HepG2 (cell line): ENCODE data around the gene DCHS2. TPM values are rescaled to one million over a fixed set of nuclear protein-coding genes. Genes with fewer than 3 reads are reported as not detected.

Source experiments
- HCFC1 ChIP-seq: fragments of 150-350 bp; IDR thresholded peaks from 2 replicates; pipeline ENCODE4 v1.6.1; 2014; ENCODE audit warnings: low read depth, low read length
- MIER2 ChIP-seq: IDR thresholded peaks from 2 replicates; pipeline ENCODE4 v1.6.1; 2016; ENCODE audit warnings: missing biosample characterization, missing genetic modification reagents
- MTF2 ChIP-seq: sonication (generic); formaldehyde crosslinking; IDR thresholded peaks from 2 replicates; pipeline ENCODE4 v1.5.0; 2020; ENCODE audit warnings: missing genetic modification reagents, borderline replicate concordance
- NFE2 ChIP-seq: sonication (generic); formaldehyde crosslinking; IDR thresholded peaks from 2 replicates; pipeline ENCODE4 v1.4.0; 2020; ENCODE audit warnings: missing genetic modification reagents
- NFE2L1 ChIP-seq: sonication (generic); formaldehyde crosslinking; IDR thresholded peaks from 2 replicates; pipeline ENCODE4 v1.4.0; 2020; ENCODE audit warnings: missing genetic modification reagents, mild to moderate bottlenecking, borderline replicate concordance
- RBFOX2 ChIP-seq: fragments of 200-400 bp; formaldehyde crosslinking; IDR thresholded peaks from 2 replicates; pipeline ENCODE4 v1.6.1; 2017; ENCODE audit warnings: low read depth, mild to moderate bottlenecking, low read length
- polyA plus RNA-seq, 8 experiments: library from polyadenylated mRNA; depleted of rRNA in 3 of 8; stranded (reverse) in 7 of 8; unstranded in 1 of 8; fragments of >200 nt; fragmentation: Illumina TruSeq in 4 of 8; extraction: Trizol in 4 of 8; gene quantifications; 2 replicates each; pipeline versions ENCODE4 v1.2.1 to v1.2.3, GENCODE V29; 2011 to 2016; ENCODE audit warnings: low read depth in 4 of 8, missing spikeins in 1 of 8, mixed read lengths in 1 of 8; ENCODE audit not compliant: insufficient read depth in 1 of 8
- total RNA-seq, 5 experiments: library from RNA; depleted of rRNA; stranded (reverse); fragments of >200 nt; fragmentation: Illumina TruSeq; extraction: Trizol; gene quantifications; 2 replicates each; pipeline ENCODE4 v1.2.3, GENCODE V29; 2016; ENCODE audit warnings: low read depth in 1 of 5
- TF ChIP-seq, protein P1 (sequence below): sonication (generic); formaldehyde crosslinking; IDR thresholded peaks from 2 replicates; pipeline ENCODE4 v1.8.1; 2022; ENCODE audit warnings: mild to moderate bottlenecking, missing genetic modification reagents
- TF ChIP-seq, protein P2 (sequence below): IDR thresholded peaks from 2 replicates; pipeline ENCODE4 v1.6.1; 2016; ENCODE audit warnings: missing biosample characterization, missing genetic modification reagents, low read depth
- TF ChIP-seq, protein P3 (sequence below): IDR thresholded peaks from 2 replicates; pipeline ENCODE4 v1.6.1; 2016
- TF ChIP-seq, protein P4 (sequence below): sonication (generic); formaldehyde crosslinking; conservative IDR thresholded peaks from 2 replicates; pipeline ENCODE4 v1.4.0; 2020; ENCODE audit warnings: missing genetic modification reagents
- TF ChIP-seq, protein P5 (sequence below): sonication (generic); formaldehyde crosslinking; IDR thresholded peaks from 2 replicates; pipeline ENCODE4 v1.5.1; 2020; ENCODE audit warnings: missing genetic modification reagents, mild to moderate bottlenecking, borderline replicate concordance
- TF ChIP-seq, protein P6 (sequence below): sonication (generic); formaldehyde crosslinking; IDR thresholded peaks from 2 replicates; pipeline ENCODE4 v1.5.1; 2020; ENCODE audit warnings: mild to moderate bottlenecking, missing genetic modification reagents, moderate library complexity

The DCHS2 gene
- total and polyA plus RNA-seq, 2 of the 13 experiments (the other 11 are each of a cell fraction or from before 2014, with no cell fraction given): 0.03 TPM; not detected in 1

DNA sequence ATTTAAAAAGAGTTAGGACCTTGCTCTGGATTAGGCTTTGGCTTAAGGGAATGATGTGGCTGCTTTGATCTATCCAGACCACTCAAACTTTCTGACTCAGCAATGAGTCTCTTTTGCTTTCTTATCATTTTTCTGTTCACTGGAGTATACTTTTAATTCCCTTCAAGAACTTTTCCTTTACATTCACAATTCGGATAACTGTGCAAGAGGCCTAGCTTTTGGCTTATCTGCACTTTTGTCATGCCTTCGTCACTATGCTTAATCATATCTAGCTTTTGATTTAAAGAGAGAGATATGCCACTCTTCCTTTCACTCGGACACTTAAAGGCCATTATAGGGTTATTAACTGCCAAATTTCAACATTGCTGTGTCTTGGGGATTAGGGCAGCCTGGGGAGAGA lies 147.9 kb downstream of the DCHS2 start (continued):
- TF ChIP-seq, protein P1, sequence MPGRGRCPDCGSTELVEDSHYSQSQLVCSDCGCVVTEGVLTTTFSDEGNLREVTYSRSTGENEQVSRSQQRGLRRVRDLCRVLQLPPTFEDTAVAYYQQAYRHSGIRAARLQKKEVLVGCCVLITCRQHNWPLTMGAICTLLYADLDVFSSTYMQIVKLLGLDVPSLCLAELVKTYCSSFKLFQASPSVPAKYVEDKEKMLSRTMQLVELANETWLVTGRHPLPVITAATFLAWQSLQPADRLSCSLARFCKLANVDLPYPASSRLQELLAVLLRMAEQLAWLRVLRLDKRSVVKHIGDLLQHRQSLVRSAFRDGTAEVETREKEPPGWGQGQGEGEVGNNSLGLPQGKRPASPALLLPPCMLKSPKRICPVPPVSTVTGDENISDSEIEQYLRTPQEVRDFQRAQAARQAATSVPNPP (CRISPR knock-in tag): no peak
- TF ChIP-seq, protein P2, sequence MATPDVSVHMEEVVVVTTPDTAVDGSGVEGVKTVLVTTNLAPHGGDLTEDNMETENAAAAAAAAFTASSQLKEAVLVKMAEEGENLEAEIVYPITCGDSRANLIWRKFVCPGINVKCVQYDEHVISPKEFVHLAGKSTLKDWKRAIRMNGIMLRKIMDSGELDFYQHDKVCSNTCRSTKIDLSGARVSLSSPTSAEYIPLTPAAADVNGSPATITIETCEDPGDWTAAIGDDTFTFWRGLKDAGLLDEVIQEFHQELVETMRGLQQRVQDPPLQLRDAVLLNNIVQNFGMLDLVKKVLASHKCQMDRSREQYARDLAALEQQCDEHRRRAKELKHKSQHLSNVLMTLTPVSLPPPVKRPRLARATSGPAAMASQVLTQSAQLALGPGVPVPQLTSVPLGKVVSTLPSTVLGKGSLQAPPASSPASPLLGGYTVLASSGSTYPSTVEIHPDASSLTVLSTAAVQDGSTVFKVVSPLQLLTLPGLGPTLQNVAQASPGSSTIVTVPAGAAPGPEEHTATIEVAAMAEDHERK (CRISPR knock-in tag): no peak
- TF ChIP-seq NFE2 (no peak), RBFOX2 (no peak), HCFC1 (no peak), MIER2 (no peak), NFE2L1 (CRISPR knock-in tag) (no peak), MTF2 (no peak)
- TF ChIP-seq, protein P3, sequence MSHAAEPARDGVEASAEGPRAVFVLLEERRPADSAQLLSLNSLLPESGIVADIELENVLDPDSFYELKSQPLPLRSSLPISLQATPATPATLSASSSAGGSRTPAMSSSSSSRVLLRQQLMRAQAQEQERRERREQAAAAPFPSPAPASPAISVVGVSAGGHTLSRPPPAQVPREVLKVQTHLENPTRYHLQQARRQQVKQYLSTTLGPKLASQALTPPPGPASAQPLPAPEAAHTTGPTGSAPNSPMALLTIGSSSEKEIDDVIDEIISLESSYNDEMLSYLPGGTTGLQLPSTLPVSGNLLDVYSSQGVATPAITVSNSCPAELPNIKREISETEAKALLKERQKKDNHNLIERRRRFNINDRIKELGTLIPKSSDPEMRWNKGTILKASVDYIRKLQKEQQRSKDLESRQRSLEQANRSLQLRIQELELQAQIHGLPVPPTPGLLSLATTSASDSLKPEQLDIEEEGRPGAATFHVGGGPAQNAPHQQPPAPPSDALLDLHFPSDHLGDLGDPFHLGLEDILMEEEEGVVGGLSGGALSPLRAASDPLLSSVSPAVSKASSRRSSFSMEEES (CRISPR knock-in tag): no peak
- TF ChIP-seq, protein P4, sequence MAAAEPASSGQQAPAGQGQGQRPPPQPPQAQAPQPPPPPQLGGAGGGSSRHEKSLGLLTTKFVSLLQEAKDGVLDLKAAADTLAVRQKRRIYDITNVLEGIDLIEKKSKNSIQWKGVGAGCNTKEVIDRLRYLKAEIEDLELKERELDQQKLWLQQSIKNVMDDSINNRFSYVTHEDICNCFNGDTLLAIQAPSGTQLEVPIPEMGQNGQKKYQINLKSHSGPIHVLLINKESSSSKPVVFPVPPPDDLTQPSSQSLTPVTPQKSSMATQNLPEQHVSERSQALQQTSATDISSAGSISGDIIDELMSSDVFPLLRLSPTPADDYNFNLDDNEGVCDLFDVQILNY (CRISPR knock-in tag): no peak
- TF ChIP-seq, protein P5, sequence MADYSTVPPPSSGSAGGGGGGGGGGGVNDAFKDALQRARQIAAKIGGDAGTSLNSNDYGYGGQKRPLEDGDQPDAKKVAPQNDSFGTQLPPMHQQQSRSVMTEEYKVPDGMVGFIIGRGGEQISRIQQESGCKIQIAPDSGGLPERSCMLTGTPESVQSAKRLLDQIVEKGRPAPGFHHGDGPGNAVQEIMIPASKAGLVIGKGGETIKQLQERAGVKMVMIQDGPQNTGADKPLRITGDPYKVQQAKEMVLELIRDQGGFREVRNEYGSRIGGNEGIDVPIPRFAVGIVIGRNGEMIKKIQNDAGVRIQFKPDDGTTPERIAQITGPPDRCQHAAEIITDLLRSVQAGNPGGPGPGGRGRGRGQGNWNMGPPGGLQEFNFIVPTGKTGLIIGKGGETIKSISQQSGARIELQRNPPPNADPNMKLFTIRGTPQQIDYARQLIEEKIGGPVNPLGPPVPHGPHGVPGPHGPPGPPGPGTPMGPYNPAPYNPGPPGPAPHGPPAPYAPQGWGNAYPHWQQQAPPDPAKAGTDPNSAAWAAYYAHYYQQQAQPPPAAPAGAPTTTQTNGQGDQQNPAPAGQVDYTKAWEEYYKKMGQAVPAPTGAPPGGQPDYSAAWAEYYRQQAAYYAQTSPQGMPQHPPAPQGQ (CRISPR knock-in tag): no peak
- TF ChIP-seq, protein P6, sequence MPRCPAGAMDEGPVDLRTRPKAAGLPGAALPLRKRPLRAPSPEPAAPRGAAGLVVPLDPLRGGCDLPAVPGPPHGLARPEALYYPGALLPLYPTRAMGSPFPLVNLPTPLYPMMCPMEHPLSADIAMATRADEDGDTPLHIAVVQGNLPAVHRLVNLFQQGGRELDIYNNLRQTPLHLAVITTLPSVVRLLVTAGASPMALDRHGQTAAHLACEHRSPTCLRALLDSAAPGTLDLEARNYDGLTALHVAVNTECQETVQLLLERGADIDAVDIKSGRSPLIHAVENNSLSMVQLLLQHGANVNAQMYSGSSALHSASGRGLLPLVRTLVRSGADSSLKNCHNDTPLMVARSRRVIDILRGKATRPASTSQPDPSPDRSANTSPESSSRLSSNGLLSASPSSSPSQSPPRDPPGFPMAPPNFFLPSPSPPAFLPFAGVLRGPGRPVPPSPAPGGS (CRISPR knock-in tag): no peak
